HUDEP-2 (cell line): Measurements from ENCODE around the gene NAT10.
A peak's percentile ranks its signal among the peaks of the same experiment; 100 is the strongest.

ENCODE experiments used
- DNase-seq, 76 experiments: peaks; one replicate each; lab custom pipeline; 2025; ENCODE audit not compliant: unreplicated experiment in 76 of 76; lab: John Stamatoyannopoulos, UW

Gene NAT10

GRCh38 chr11:34183848-34184391 lies 78.5 kb downstream of the NAT10 start:
- DNase-seq, result no peak

- DNase-seq, result no peak
These were observed 79.1 kb downstream of the NAT10 start for GRCh38 chr11:34184505-34185015.

- no peak for DNase-seq
These were observed 80.8 kb downstream of the NAT10 start for GRCh38 chr11:34185926-34186841.

- DNase-seq, result no peak
These were observed 82.8 kb downstream of the NAT10 start for GRCh38 chr11:34188181-34188580.

GRCh38 chr11:34189191-34189590 lies 83.8 kb downstream of the NAT10 start:
- no peak for DNase-seq

GRCh38 chr11:34190192-34191139 lies 85.0 kb downstream of the NAT10 start:
- DNase-seq, result no peak

GRCh38 chr11:34191578-34191977 lies 86.1 kb downstream of the NAT10 start:
- no peak for DNase-seq

GRCh38 chr11:34192481-34193401 lies 87.3 kb downstream of the NAT10 start:
- peak in 4 of 76 experiments; percentile 4 to 17 (median 6) for DNase-seq

- DNase-seq, result no peak
These were observed 89.3 kb downstream of the NAT10 start for GRCh38 chr11:34194576-34195335.
